ENCODE data around the gene CAMK2G. TPM values are rescaled to one million over a fixed set of nuclear protein-coding genes. Genes with fewer than 3 reads are reported as not detected.
"Not testable (repeated sequence)": the region's sequence is repeated elsewhere in the genome, so short reads cannot be mapped to it uniquely, and the experiment has no call there.

Gene CAMK2G
- total and polyA plus RNA-seq, 5 donors from 2014 or later, result 4.3 to 58.8 (median 4.9) TPM

DNA sequence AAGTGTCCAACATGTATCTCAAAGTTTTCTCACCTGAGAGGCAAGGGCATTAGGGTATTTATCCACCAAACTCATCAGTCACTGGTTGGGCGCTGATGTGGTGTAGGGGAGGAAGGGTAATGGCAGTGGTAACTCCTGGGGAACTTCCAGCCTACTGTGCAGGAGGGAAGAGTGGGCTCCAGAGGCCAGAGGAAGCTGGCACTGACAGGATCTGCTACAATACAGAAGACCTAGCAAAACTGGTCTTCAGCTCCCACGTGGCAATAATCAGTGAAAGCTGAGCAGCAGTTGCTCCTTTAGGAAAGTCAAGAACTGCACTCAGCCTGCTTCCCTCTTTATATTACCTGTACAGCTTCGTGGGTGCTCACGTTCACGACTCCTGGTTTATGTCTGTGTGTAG is 17.2 kb upstream of the CAMK2G start:
- Histone ChIP-seq H3K4me1 (ENCODE audit: control insufficient read depth, insufficient read depth, low read length, poor library complexity, severe bottlenecking) (no peaks in the 10 kb centered on the region), H3K36me3 (ENCODE audit: control insufficient read depth, insufficient read depth, low read length) (no peaks in the 10 kb centered on the region), H3K4me3 (ENCODE audit: low read depth, low read length) (no peak overlapping the region), H3K27me3 (ENCODE audit: control insufficient read depth, insufficient read depth, low read length) (no peaks in the 10 kb centered on the region), H3K27ac (ENCODE audit: insufficient read depth, low read length, poor library complexity, severe bottlenecking) (no peak overlapping the region), H3K9me3 (ENCODE audit: control insufficient read depth in 2 of 2, low read length in 2 of 2) (no peaks in the 10 kb centered on the region)
- Mint-ChIP-seq H3K27ac (no peak overlapping the region), H3K27me3 (peaks cover 12% of the 10 kb centered on the region), H3K36me3 (no peaks in the 10 kb centered on the region), H3K4me3 (no peak overlapping the region), H3K9me3 (peaks cover 0 to 1% (median 0%) of the 10 kb centered on the region in 7 donors), H3K4me1 (peaks cover 0 to under 1% (median under 1%) of the 10 kb centered on the region in 4 donors)
- ATAC-seq (ENCODE audit: low read depth in 2 of 2) (no peak), DNase-seq (no peak)

DNA sequence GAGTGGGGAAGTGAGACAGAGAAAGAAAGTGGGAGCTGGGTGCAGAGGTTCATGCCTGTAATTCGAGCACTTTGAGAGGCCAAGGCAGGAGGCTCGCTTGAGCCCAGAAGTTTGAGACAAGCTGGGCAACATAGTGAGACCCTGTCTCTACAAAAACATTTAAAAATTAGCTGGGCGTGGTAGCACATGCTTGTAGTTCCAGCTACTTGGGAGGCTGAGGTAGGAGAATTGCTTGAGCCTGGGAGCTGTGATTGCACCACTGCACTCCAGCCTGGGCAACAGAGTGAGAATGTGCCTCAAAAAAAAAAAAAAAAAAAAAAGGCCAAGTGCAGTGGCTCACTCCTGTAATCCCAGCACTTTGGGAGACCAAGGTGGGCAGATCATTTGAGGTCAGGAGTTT is 16.5 kb upstream of the CAMK2G start:
- ATAC-seq (ENCODE audit: low read depth in 2 of 2); H3K4me3 ChIP-seq (ENCODE audit: low read depth, low read length); H3K4me3 Mint-ChIP-seq; H3K27me3 ChIP-seq (ENCODE audit: control insufficient read depth, insufficient read depth, low read length); H3K4me1 ChIP-seq (ENCODE audit: control insufficient read depth, insufficient read depth, low read length, poor library complexity, severe bottlenecking); H3K27ac Mint-ChIP-seq; DNase-seq; H3K36me3 ChIP-seq (ENCODE audit: control insufficient read depth, insufficient read depth, low read length); H3K36me3 Mint-ChIP-seq; H3K27ac ChIP-seq (ENCODE audit: insufficient read depth, low read length, poor library complexity, severe bottlenecking); H3K9me3 ChIP-seq (ENCODE audit: control insufficient read depth in 2 of 2, low read length in 2 of 2); H3K4me1 Mint-ChIP-seq; H3K9me3 Mint-ChIP-seq: not testable (repeated sequence)
- H3K27me3 Mint-ChIP-seq, result peaks cover 15% of the 10 kb centered on the region

DNA sequence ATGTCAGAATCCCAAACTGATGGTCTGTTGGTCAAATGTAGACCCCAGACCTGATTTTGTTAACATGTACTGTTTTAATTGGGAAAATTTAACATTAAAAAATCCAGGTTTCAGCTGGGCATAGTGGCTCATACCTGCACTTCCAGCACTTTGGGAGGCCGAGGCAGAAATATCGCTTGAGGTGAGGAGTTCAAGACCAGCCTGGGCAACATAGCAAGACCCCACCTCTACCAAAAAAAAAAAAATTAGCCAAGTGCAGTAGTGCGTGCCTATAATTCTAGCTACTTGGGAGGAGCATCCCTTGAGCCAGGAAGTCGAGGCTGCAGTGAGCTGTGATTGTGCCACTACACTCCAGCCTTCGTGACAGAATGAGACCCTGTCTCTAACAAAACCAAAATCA is 15.9 kb upstream of the CAMK2G start:
- ATAC-seq (ENCODE audit: low read depth in 2 of 2) (no peak), DNase-seq (no peak)
- Histone ChIP-seq H3K36me3 (ENCODE audit: control insufficient read depth, insufficient read depth, low read length) (no peaks in the 10 kb centered on the region), H3K9me3 (ENCODE audit: control insufficient read depth in 2 of 2, low read length in 2 of 2) (no peaks in the 10 kb centered on the region), H3K27me3 (ENCODE audit: control insufficient read depth, insufficient read depth, low read length) (no peaks in the 10 kb centered on the region), H3K4me1 (ENCODE audit: control insufficient read depth, insufficient read depth, low read length, poor library complexity, severe bottlenecking) (peaks cover 7% of the 10 kb centered on the region), H3K27ac (ENCODE audit: insufficient read depth, low read length, poor library complexity, severe bottlenecking) (no peak overlapping the region), H3K4me3 (ENCODE audit: low read depth, low read length) (no peak overlapping the region)
- peaks cover 0 to 1% (median 0%) of the 10 kb centered on the region in 7 donors for H3K9me3 Mint-ChIP-seq
- H3K27ac Mint-ChIP-seq, result no peak overlapping the region
- peaks cover 17% of the 10 kb centered on the region for H3K27me3 Mint-ChIP-seq
- peaks cover 0 to 8% (median 7%) of the 10 kb centered on the region in 4 donors for H3K4me1 Mint-ChIP-seq
- no peaks in the 10 kb centered on the region for H3K36me3 Mint-ChIP-seq
- no peak overlapping the region for H3K4me3 Mint-ChIP-seq

DNA sequence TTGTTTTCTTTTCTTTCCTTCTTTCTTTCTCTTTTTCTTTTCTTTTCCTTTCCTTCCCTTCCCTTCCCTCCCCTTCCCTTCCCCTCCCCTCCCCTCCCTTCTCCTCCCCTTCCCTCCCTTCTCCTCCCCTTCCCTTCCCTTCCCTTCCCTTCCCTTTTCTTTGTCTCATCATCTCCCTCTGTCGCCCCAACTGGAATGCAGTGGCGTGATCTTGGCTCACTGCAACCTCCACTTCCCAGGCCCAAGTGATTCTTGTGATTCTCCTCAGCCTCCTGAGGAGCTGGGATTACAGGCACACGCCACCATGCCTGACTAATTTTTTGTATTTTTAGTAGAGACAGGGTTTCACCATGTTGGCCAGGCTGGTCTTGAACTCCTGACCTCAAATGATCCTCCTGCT is 15.1 kb upstream of the CAMK2G start:
- DNase-seq; H3K27me3 ChIP-seq (ENCODE audit: control insufficient read depth, insufficient read depth, low read length); ATAC-seq (ENCODE audit: low read depth in 2 of 2); H3K4me1 ChIP-seq (ENCODE audit: control insufficient read depth, insufficient read depth, low read length, poor library complexity, severe bottlenecking); H3K27ac Mint-ChIP-seq; H3K27ac ChIP-seq (ENCODE audit: insufficient read depth, low read length, poor library complexity, severe bottlenecking); H3K4me1 Mint-ChIP-seq; H3K36me3 ChIP-seq (ENCODE audit: control insufficient read depth, insufficient read depth, low read length); H3K4me3 ChIP-seq (ENCODE audit: low read depth, low read length); H3K4me3 Mint-ChIP-seq; H3K9me3 Mint-ChIP-seq; H3K36me3 Mint-ChIP-seq; H3K9me3 ChIP-seq (ENCODE audit: control insufficient read depth in 2 of 2, low read length in 2 of 2): not testable (repeated sequence)
- H3K27me3 Mint-ChIP-seq, result peaks cover 14% of the 10 kb centered on the region

DNA sequence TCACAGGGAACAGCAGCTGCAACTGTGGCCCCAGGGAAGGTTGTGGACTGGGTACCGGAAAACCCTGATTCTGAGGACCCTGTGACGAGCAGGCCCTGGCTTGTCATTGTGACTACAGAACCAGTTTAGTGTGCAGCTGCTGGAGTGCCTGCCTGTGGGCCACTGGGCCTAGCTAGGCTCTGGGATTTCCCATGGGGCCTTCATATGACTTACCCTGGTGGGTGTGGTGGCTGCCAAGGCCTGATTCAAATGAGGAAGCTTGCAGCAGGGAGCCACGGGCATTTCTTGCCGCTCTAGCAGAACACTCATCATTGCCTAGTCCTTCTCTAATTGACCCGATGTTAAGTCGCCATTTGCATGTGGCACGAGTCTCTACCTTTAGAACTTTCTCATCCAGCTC is 14.7 kb upstream of the CAMK2G start:
- H3K27ac ChIP-seq (ENCODE audit: insufficient read depth, low read length, poor library complexity, severe bottlenecking), result no peak overlapping the region
- H3K36me3 ChIP-seq (ENCODE audit: control insufficient read depth, insufficient read depth, low read length), result no peaks in the 10 kb centered on the region
- H3K4me1 ChIP-seq (ENCODE audit: control insufficient read depth, insufficient read depth, low read length, poor library complexity, severe bottlenecking), result peaks cover 7% of the 10 kb centered on the region
- Mint-ChIP-seq H3K27me3 (peaks cover 14% of the 10 kb centered on the region), H3K4me3 (no peak overlapping the region), H3K27ac (no peak overlapping the region), H3K9me3 (peaks cover 0 to 1% (median 0%) of the 10 kb centered on the region in 7 donors), H3K4me1 (peaks cover 0 to 8% (median 7%) of the 10 kb centered on the region in 4 donors), H3K36me3 (no peaks in the 10 kb centered on the region)
- no peaks in the 10 kb centered on the region for H3K9me3 ChIP-seq (ENCODE audit: control insufficient read depth in 2 of 2, low read length in 2 of 2)
- DNase-seq (no peak), ATAC-seq (ENCODE audit: low read depth in 2 of 2) (peak; percentile 21 to 38)
- H3K4me3 ChIP-seq (ENCODE audit: low read depth, low read length), result no peak overlapping the region
- H3K27me3 ChIP-seq (ENCODE audit: control insufficient read depth, insufficient read depth, low read length), result no peaks in the 10 kb centered on the region

DNA sequence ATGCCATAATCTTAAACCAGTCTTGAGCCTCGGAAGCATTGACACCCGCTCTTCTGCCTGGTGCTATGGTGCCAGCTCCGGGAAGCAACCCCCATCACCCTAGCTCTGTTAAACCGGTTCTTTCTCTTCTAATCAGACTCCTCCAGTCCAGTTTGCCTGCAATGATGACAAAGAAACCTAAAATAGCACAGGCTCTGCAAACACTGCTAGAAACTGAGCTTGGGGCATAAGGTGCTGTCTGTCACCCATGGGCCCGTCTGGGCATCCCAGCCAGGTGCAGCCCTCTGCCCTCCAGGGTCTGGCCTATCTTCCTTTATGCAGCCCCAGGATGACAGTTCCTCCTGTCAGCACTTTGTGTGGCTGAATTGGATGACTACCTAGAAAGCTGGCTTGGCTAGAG is 14.2 kb upstream of the CAMK2G start:
- H3K36me3 Mint-ChIP-seq, result no peaks in the 10 kb centered on the region
- H3K27ac Mint-ChIP-seq, result peak overlapping the region in 2 of 3 donors; percentile 25 to 26
- no peak overlapping the region for H3K4me3 Mint-ChIP-seq
- ATAC-seq (ENCODE audit: low read depth in 2 of 2), result no peak
- H3K27ac ChIP-seq (ENCODE audit: insufficient read depth, low read length, poor library complexity, severe bottlenecking), result no peak overlapping the region
- H3K4me1 Mint-ChIP-seq, result peaks cover 0 to 8% (median 7%) of the 10 kb centered on the region in 4 donors
- H3K9me3 Mint-ChIP-seq, result peaks cover 0 to 1% (median 0%) of the 10 kb centered on the region in 7 donors
- DNase-seq, result no peak
- no peaks in the 10 kb centered on the region for H3K36me3 ChIP-seq (ENCODE audit: control insufficient read depth, insufficient read depth, low read length)
- H3K9me3 ChIP-seq (ENCODE audit: control insufficient read depth in 2 of 2, low read length in 2 of 2), result no peaks in the 10 kb centered on the region
- H3K27me3 Mint-ChIP-seq, result peaks cover 15% of the 10 kb centered on the region
- no peaks in the 10 kb centered on the region for H3K27me3 ChIP-seq (ENCODE audit: control insufficient read depth, insufficient read depth, low read length)
- no peak overlapping the region for H3K4me3 ChIP-seq (ENCODE audit: low read depth, low read length)
- H3K4me1 ChIP-seq (ENCODE audit: control insufficient read depth, insufficient read depth, low read length, poor library complexity, severe bottlenecking), result peaks cover 7% of the 10 kb centered on the region

DNA sequence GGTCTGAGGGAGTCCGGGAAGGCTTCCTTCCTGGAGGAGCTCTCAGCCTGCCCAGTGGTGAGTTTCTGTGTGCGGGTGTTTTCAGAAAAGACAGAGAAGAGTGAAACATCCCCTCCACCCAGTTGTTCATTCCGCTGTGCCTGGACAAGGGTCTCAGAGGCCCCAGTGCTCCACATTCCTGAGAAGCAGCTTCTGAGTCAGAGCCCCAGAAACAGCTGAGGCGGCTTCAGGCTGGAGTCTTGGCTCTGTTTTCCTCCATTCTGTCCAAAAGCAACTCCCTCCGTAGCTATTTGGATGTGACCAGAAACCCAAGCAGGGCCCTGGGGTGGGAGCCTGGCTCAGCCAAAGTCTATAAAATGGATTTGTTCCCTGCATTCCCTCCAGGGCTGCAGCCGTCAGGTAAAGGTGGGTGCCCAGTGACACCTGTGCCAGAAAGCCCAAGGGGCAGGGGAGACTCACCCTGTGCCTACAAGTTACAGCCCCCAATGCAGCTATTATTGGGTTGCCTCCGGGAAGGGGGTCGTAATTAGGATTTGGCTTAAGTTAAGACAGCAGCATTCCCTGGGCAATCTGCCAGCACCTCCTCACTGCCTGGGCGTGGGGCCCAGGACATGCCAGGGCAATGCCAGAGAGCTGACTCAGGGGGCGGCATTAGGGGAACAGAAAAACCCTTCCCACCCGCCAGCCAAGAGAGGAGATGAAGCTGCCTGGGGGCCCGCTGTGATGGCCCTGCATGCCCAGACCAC is 13.1 kb upstream of the CAMK2G start:
- peaks cover 0 to 8% (median 7%) of the 10 kb centered on the region in 4 donors for H3K4me1 Mint-ChIP-seq
- Histone ChIP-seq H3K36me3 (ENCODE audit: control insufficient read depth, insufficient read depth, low read length) (no peaks in the 10 kb centered on the region), H3K4me1 (ENCODE audit: control insufficient read depth, insufficient read depth, low read length, poor library complexity, severe bottlenecking) (peaks cover 7% of the 10 kb centered on the region), H3K27ac (ENCODE audit: insufficient read depth, low read length, poor library complexity, severe bottlenecking) (no peak overlapping the region), H3K9me3 (ENCODE audit: control insufficient read depth in 2 of 2, low read length in 2 of 2) (no peaks in the 10 kb centered on the region), H3K27me3 (ENCODE audit: control insufficient read depth, insufficient read depth, low read length) (no peaks in the 10 kb centered on the region), H3K4me3 (ENCODE audit: low read depth, low read length) (no peak overlapping the region)
- H3K27ac Mint-ChIP-seq, result no peak overlapping the region
- ATAC-seq (ENCODE audit: low read depth in 2 of 2), result no peak
- DNase-seq, result no peak
- H3K9me3 Mint-ChIP-seq, result no peaks in the 10 kb centered on the region
- H3K27me3 Mint-ChIP-seq, result peaks cover 11% of the 10 kb centered on the region
- no peaks in the 10 kb centered on the region for H3K36me3 Mint-ChIP-seq
- no peak overlapping the region for H3K4me3 Mint-ChIP-seq

DNA sequence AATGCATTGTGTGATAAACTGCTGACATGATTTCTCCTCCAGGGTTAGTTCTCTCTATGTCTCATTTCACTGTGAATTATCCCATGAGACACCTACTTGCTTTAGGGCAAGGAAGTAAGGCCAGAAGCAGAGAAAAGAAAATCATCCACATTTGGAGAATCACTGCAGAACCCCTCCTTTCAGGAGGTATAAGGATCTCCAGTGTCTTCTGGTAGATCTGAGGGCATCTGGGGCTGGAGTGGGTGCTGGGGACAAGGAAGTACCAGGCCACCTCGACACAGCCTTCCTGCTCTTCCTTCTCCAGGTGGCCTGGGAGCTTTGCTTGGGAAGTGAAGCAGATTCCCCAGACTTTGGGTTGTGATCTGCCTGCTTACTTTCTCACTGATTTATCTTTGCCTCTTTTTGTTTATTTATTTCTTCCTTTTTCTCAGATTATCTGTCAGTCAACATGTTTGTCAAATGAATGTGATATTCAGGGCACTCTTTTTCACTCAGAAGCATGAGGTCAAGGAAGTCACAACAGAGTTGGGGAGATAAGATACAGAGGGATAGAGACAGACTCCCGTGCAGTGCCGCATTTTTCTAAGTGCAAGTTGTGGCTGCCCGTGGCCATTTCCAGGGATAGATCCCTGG is 12.4 kb upstream of the CAMK2G start:
- Histone ChIP-seq H3K4me3 (ENCODE audit: low read depth, low read length) (no peak overlapping the region), H3K4me1 (ENCODE audit: control insufficient read depth, insufficient read depth, low read length, poor library complexity, severe bottlenecking) (peaks cover 7% of the 10 kb centered on the region), H3K36me3 (ENCODE audit: control insufficient read depth, insufficient read depth, low read length) (no peaks in the 10 kb centered on the region), H3K27ac (ENCODE audit: insufficient read depth, low read length, poor library complexity, severe bottlenecking) (no peak overlapping the region), H3K9me3 (ENCODE audit: control insufficient read depth in 2 of 2, low read length in 2 of 2) (no peaks in the 10 kb centered on the region), H3K27me3 (ENCODE audit: control insufficient read depth, insufficient read depth, low read length) (no peaks in the 10 kb centered on the region)
- no peaks in the 10 kb centered on the region for H3K36me3 Mint-ChIP-seq
- H3K4me1 Mint-ChIP-seq, result peaks cover 0 to 8% (median 7%) of the 10 kb centered on the region in 4 donors
- no peak for DNase-seq
- no peaks in the 10 kb centered on the region for H3K9me3 Mint-ChIP-seq
- H3K4me3 Mint-ChIP-seq, result no peak overlapping the region
- peaks cover 10% of the 10 kb centered on the region for H3K27me3 Mint-ChIP-seq
- H3K27ac Mint-ChIP-seq, result no peak overlapping the region
- no peak for ATAC-seq (ENCODE audit: low read depth in 2 of 2)

All from CD4-positive, CD25-positive, alpha-beta regulatory T cell (primary cell).